Testis (tissue), 3 donors: Measurements from ENCODE around the gene LBX2. TPM values are rescaled to one million over a fixed set of nuclear protein-coding genes. Genes with fewer than 3 reads are reported as not detected.
A peak's percentile ranks its signal among the peaks of the same experiment; 100 is the strongest.

Experiments used
- DNase-seq: peaks from one replicate; pipeline ENCODE4 v3.0.0-alpha.2; 2019
- H3K27ac ChIP-seq, 2 donors: fragments of 200-600 bp; sonication (generic); one replicate each; pipeline ENCODE4 v1.5.1; 2019
- H3K27me3 ChIP-seq: fragments of 200-600 bp; sonication (generic); one replicate; pipeline ENCODE4 v1.5.1; 2019
- H3K36me3 ChIP-seq: fragments of 200-600 bp; sonication (generic); one replicate; pipeline ENCODE4 v1.5.1; 2017; ENCODE audit warnings: low read depth; ENCODE audit errors: missing control alignments
- H3K4me1 ChIP-seq: fragments of 200-600 bp; sonication (generic); one replicate; pipeline ENCODE4 v1.5.1; 2019
- H3K4me3 ChIP-seq, 2 donors: fragments of 200-600 bp; sonication (generic); one replicate each; pipeline ENCODE4 v1.5.1; 2017 to 2019
- H3K9me3 ChIP-seq: fragments of 200-600 bp; sonication (generic); one replicate; pipeline ENCODE4 v1.5.1; 2017
- POLR2A ChIP-seq: fragments of 450-650 bp; IDR thresholded peaks from one replicate; pipeline ENCODE4 v1.6.1; 2017; ENCODE audit warnings: antibody characterized with exemption, mild to moderate bottlenecking, moderate library complexity
- WGBS, 2 donors: methylation state at CpG; one replicate each; pipeline ENCODE4 v1.1.5; 2018; 5-methylcytosine and 5-hydroxymethylcytosine counted together
- intact Hi-C: fragments of 100-400 bp; cut with DNase I; formaldehyde crosslinking; loops from one replicate; pipeline ENCODE4 v1.15.1; 2023; ENCODE audit warnings: low total_unique reads
- polyA plus RNA-seq: library from polyadenylated mRNA; stranded (reverse); fragments of 350-450 nt; fragmentation: Illumina TruSeq; extraction: RNeasy Lipid Tissue Mini Kit (QIAGEN cat#74804); gene quantifications from one replicate; pipeline ENCODE4 v1.2.3, GENCODE V29; 2014; ENCODE audit warnings: low read depth, low replicate concordance; ENCODE audit not compliant: insufficient read depth
- total RNA-seq, 2 donors: library from RNA; depleted of rRNA; stranded (reverse); fragments of >200 nt; gene quantifications; one replicate each; pipeline ENCODE4 v1.2.3, GENCODE V29; 2016
- TF ChIP-seq, protein P1 (sequence below), 3 experiments: fragments of 450-650 bp in 2 of 3; fragments of 200-600 bp in 1 of 3; sonication (generic) in 1 of 3; IDR thresholded peaks; one replicate each; pipeline ENCODE4 v1.5.1; 2016 to 2019; ENCODE audit warnings: antibody characterized with exemption in 3 of 3, mild to moderate bottlenecking in 2 of 3, moderate library complexity in 1 of 3

Gene LBX2
- total and polyA plus RNA-seq, 3 donors from 2014 or later: 0.33 to 1.4 TPM; not detected in 1

DNA sequence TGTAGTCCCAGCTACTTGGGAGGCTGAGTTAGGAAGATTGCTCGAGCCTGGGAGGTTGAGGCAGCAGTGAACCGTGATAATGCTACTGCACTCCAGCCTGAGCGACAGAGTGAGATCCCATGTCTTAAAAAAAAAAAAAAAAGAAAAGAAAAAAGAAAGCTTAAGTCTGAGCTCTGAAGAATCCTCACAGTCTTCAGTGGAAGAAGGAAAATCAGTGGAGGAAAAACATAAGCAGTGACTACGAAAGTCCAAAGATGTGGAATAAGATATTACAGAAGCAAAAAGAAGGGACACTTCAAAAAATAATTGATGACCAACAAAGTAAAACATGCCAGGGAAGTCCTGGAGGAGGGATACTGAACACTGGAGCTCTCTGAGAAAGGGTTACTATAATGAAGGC is 10.9 kb upstream of the LBX2 start:
- Histone ChIP-seq H3K27me3 (no peaks in the 10 kb centered on the region), H3K4me1 (peaks cover 6% of the 10 kb centered on the region), H3K36me3 (no peaks in the 10 kb centered on the region), H3K4me3 (no peak overlapping the region), H3K27ac (no peak overlapping the region), H3K9me3 (no peaks in the 10 kb centered on the region)
- no peak for DNase-seq
- TF ChIP-seq, protein P1, sequence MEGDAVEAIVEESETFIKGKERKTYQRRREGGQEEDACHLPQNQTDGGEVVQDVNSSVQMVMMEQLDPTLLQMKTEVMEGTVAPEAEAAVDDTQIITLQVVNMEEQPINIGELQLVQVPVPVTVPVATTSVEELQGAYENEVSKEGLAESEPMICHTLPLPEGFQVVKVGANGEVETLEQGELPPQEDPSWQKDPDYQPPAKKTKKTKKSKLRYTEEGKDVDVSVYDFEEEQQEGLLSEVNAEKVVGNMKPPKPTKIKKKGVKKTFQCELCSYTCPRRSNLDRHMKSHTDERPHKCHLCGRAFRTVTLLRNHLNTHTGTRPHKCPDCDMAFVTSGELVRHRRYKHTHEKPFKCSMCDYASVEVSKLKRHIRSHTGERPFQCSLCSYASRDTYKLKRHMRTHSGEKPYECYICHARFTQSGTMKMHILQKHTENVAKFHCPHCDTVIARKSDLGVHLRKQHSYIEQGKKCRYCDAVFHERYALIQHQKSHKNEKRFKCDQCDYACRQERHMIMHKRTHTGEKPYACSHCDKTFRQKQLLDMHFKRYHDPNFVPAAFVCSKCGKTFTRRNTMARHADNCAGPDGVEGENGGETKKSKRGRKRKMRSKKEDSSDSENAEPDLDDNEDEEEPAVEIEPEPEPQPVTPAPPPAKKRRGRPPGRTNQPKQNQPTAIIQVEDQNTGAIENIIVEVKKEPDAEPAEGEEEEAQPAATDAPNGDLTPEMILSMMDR (IDR thresholded peaks at IDR 0.05): no peak
- no peak for TF ChIP-seq POLR2A
- intact Hi-C loops: no loop called here
- WGBS, 2 donors: 74 to 76% methylated on average over 4 of the region's 4 CpGs

DNA sequence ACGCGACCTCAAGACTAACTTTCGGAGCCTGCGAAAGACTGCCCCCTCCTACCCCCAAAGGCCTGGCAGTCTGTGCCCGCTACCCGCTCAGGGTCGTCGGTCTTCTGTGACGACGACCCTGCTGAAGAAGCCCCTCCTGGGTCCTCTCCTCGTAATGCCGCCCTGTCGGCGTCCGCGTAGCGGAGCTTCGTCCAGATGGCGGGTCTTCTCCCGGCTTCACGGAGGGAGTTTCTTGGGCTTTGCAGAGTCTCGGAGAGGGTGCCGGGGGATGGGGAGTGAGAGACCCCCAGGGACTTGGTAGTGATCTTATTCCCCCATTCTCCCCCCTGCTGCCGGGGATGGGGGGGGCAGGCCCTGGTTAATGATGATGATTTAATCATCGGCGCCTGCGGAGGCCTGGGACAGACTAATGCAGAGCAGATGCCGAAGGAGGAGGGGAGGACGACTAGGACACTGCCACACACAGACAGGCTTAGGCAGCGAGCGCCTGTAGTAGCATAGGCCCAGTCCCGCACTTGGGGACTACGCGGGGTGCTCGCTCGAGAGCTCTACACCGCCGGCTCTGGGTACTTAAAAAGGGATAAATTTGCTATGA is 8.6 kb upstream of the LBX2 start:
- TF ChIP-seq POLR2A: no peak
- TF ChIP-seq, protein P1 (IDR thresholded peaks at IDR 0.05): no peak
- Histone ChIP-seq H3K4me1 (peaks cover 6% of the 10 kb centered on the region), H3K27me3 (no peaks in the 10 kb centered on the region), H3K4me3 (peak overlapping the region; percentile 76 to 80), H3K36me3 (peaks cover 4% of the 10 kb centered on the region), H3K9me3 (no peaks in the 10 kb centered on the region), H3K27ac (peak overlapping the region; percentile 99)
- DNase-seq: peak; percentile 54
- 10 to 18% methylated on average over 25 to 38 of the region's 38 CpGs for WGBS, 2 donors
- intact Hi-C loops: no loop called here

DNA sequence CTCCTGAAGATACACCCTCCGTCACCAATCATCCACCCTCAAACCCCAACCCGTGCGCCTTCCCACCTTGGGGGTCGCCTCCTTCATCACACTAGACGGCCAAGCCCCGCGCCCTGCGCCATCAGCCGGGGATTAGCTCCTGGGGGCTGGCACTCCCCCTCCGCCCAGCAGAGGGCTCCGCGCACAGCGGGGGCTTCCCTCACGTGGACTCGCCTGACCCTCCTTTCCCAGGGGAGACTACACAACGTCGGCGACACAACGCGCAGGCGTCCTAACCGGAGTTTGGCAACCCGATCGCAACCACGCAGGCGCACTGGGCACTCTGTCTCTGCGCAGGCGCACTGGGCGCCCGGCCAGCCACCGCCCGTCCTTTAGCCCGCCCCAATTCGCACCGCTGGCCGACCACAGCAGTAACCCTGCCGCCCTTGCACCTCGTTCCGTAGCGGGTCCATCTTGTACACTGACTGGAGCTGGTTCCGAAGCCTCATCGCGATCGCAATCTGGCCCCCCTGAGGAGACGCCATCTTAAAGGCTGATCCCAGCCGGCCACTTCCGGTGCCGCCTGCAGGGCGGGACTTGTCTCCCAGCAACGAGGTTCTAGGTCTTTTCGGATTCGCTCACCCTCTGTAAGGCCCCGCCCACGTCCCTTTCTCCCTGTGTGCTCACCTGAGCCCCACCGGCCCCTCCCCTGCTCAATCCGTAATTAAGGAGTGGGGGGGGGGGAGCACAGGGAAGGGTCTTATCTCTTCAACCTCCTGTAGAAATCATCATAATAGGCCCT is 7.9 kb upstream of the LBX2 start, which contains the start of gene PCGF1:
Gene PCGF1, minus strand, starts transcription at position 551 of the 781 bp plus-strand sequence. Its CDS starts 27 bp downstream, at position 524.
- intact Hi-C loops: no loop called here
- no peaks in the 10 kb centered on the region for H3K27me3 ChIP-seq
- WGBS, 2 donors: 0 to 1% methylated on average over 3 to 51 of the region's 56 CpGs
- H3K4me1 ChIP-seq: peaks cover 6% of the 10 kb centered on the region
- TF ChIP-seq, protein P1 (IDR thresholded peaks at IDR 0.05): peak in 2 of 3 experiments; percentile 1 to 15
- TF ChIP-seq POLR2A: no peak
- peak; percentile 100 for DNase-seq
- H3K9me3 ChIP-seq: no peaks in the 10 kb centered on the region
- H3K36me3 ChIP-seq: peaks cover 4% of the 10 kb centered on the region
- peak within 1 kb of the TSS; percentile 99 for H3K27ac ChIP-seq
- H3K4me3 ChIP-seq: peak within 1 kb of the TSS; percentile 76 to 80

DNA sequence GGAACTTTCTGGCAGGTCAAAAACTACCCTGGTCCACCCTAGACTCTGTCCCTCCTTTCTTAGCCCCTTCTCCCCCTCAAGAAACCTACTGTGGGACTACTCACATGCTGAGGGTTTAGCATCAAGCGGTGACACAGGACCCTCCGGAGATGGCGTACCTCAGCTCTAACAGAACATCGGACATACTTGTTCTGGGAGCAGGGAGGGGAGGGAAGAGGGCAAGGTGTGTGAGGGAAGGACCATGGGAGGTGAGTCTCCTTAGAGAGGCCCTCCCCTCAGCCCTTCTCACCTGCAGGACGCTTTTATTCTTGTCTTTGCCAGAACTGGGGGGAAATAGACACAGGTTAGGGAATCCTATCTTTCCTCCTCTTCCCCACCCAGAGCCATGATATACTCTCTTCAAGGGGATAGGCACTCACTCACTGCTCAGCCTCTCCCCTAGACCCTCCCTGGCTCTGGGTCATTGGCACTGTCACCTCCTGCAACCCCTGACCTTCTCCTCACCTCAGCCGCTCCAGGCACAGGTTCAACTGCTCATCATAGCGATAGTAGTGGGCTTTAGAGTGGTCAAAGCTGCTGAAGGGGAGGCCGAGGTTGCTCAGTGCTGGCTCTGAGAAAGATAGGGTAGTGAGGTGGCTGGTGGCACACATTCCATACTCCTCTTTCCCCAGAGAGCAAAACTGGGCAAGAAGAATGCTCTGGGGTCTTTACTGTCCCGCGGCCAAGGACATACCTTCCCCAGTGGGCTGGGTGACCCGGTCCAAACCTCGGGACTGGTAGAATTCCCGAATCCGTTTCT is 6.2 kb upstream of the LBX2 start:
- Histone ChIP-seq H3K36me3 (peaks cover 4% of the 10 kb centered on the region), H3K27ac (no peak overlapping the region), H3K4me3 (no peak overlapping the region), H3K27me3 (no peaks in the 10 kb centered on the region), H3K4me1 (peaks cover 6% of the 10 kb centered on the region), H3K9me3 (no peaks in the 10 kb centered on the region)
- no peak for DNase-seq
- intact Hi-C loops: no loop called here
- TF ChIP-seq POLR2A: no peak
- TF ChIP-seq, protein P1 (IDR thresholded peaks at IDR 0.05): no peak
- WGBS, 2 donors: 92 to 96% methylated on average over 12 to 14 of the region's 14 CpGs
